ENCODE data around the gene AGBL1.
"Not testable (repeated sequence)": the region's sequence is repeated elsewhere in the genome, so short reads cannot be mapped to it uniquely, and the experiment has no call there.

The AGBL1 gene

DNA sequence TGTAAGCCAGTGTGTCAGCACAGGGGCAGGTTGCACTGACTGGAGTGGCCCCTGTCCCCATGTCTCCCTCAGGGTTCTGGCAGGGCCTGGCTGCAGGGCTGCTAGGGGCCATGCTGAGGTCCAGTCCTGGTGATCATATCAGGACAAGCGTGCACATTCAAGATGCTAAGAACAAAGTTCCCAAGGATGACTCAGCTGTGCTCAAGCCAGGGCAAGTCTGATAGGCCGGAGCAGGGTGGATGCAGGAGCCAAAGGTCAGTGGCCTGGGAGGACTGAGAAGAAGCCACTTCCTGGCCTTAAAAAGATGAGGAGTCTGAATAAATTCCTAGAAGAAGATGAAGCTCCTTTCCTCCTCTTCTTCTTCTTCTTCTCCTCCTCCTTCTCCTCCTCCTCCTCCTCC is 353.2 kb downstream of the AGBL1 start:
- CTCF ChIA-PET, result no interaction called here
- POLR2A ChIA-PET, result no interaction called here
- TF ChIP-seq, protein P1, sequence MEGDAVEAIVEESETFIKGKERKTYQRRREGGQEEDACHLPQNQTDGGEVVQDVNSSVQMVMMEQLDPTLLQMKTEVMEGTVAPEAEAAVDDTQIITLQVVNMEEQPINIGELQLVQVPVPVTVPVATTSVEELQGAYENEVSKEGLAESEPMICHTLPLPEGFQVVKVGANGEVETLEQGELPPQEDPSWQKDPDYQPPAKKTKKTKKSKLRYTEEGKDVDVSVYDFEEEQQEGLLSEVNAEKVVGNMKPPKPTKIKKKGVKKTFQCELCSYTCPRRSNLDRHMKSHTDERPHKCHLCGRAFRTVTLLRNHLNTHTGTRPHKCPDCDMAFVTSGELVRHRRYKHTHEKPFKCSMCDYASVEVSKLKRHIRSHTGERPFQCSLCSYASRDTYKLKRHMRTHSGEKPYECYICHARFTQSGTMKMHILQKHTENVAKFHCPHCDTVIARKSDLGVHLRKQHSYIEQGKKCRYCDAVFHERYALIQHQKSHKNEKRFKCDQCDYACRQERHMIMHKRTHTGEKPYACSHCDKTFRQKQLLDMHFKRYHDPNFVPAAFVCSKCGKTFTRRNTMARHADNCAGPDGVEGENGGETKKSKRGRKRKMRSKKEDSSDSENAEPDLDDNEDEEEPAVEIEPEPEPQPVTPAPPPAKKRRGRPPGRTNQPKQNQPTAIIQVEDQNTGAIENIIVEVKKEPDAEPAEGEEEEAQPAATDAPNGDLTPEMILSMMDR (IDR thresholded peaks at IDR 0.05; ENCODE audit: insufficient read depth, low read length, missing control alignments), result no peak
- H3K4me3 ChIP-seq (ENCODE audit: low read depth, low read length), result no peak overlapping the region
- DNase-seq (ENCODE audit: low read depth, low spot score), result no peak

GRCh38 chr15:86433983-86434382 is 354.3 kb downstream of the AGBL1 start:
- H3K4me3 ChIP-seq (ENCODE audit: low read depth, low read length), result no peak overlapping the region
- TF ChIP-seq, protein P1 (IDR thresholded peaks at IDR 0.05; ENCODE audit: insufficient read depth, low read length, missing control alignments), result no peak
- no peak for DNase-seq (ENCODE audit: low read depth, low spot score)
- CTCF ChIA-PET, result no interaction called here
- POLR2A ChIA-PET, result no interaction called here

GRCh38 chr15:86439614-86440013 is 359.9 kb downstream of the AGBL1 start:
- DNase-seq (ENCODE audit: low read depth, low spot score), result no peak
- POLR2A ChIA-PET, result no interaction called here
- CTCF ChIA-PET, result no interaction called here
- no peak overlapping the region for H3K4me3 ChIP-seq (ENCODE audit: low read depth, low read length)
- TF ChIP-seq, protein P1 (IDR thresholded peaks at IDR 0.05; ENCODE audit: insufficient read depth, low read length, missing control alignments), result no peak

DNA sequence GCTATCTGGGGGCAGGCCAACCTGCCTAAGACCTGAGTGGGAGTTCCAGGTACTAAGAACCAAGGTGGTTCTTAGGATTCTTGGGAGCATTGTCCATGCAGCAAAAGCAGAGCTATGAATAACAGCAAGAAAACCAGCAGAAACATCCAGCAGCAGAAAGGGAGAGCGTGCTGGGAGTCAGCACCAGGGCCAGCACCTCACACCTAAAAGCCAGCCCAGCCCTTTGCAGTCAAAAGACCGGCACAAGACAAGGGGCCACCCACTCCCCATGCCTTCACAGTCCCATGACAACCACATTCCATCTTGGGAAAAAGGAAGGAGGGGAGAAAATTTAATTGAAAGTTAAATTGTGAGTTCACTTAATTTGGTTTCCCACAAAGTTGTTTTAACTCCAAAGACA is 364.9 kb downstream of the AGBL1 start:
- POLR2A ChIA-PET, result no interaction called here
- no peak for DNase-seq (ENCODE audit: low read depth, low spot score)
- TF ChIP-seq, protein P1 (IDR thresholded peaks at IDR 0.05; ENCODE audit: insufficient read depth, low read length, missing control alignments), result no peak
- no peak overlapping the region for H3K4me3 ChIP-seq (ENCODE audit: low read depth, low read length)
- CTCF ChIA-PET, result no interaction called here

GRCh38 chr15:86445579-86446252 is 366.0 kb downstream of the AGBL1 start:
- TF ChIP-seq, protein P1 (IDR thresholded peaks at IDR 0.05; ENCODE audit: insufficient read depth, low read length, missing control alignments), result no peak
- ChIA-PET POLR2A (no interaction called here), CTCF (no interaction called here)
- no peak overlapping the region for H3K4me3 ChIP-seq (ENCODE audit: low read depth, low read length)
- no peak for DNase-seq (ENCODE audit: low read depth, low spot score)

GRCh38 chr15:86446253-86446640 is 366.6 kb downstream of the AGBL1 start:
- POLR2A ChIA-PET, result no interaction called here
- no peak for DNase-seq (ENCODE audit: low read depth, low spot score)
- TF ChIP-seq, protein P1 (IDR thresholded peaks at IDR 0.05; ENCODE audit: insufficient read depth, low read length, missing control alignments), result no peak
- CTCF ChIA-PET, result no interaction called here
- no peak overlapping the region for H3K4me3 ChIP-seq (ENCODE audit: low read depth, low read length)

- DNase-seq (ENCODE audit: low read depth, low spot score); H3K4me3 ChIP-seq (ENCODE audit: low read depth, low read length); POLR2A ChIA-PET; CTCF ChIA-PET: not testable (repeated sequence)
These were observed 385.9 kb downstream of the AGBL1 start for GRCh38 chr15:86465470-86466039.
